Measurements from ENCODE around the gene GRIA1. TPM values are rescaled to one million over a fixed set of nuclear protein-coding genes. Genes with fewer than 3 reads are reported as not detected.

Gene GRIA1
- total RNA-seq, 1 experiment from 2014 or later, result not detected

- in situ Hi-C loops (cut with HindIII; ENCODE audit: low pct_unique_long_range_greater_than_20kb, low sequenced_read_pairs), result no loop called here
- no peaks in the 10 kb centered on the region for H3K4me1 ChIP-seq (ENCODE audit: control insufficient read depth, insufficient read depth, low read length)
- CTCF ChIA-PET, result no interaction called here
These were observed 307.0 kb downstream of the GRIA1 start for GRCh38 chr5:153797484-153797883.

GRCh38 chr5:153798830-153799229 lies 308.4 kb downstream of the GRIA1 start:
- CTCF ChIA-PET, result no interaction called here
- H3K9me3 ChIP-seq (ENCODE audit: control insufficient read depth, insufficient read depth, low read depth, low read length), result no peaks in the 10 kb centered on the region
- POLR2A ChIA-PET, result no interaction called here
- no peak for DNase-seq (ENCODE audit: low read depth, low spot score)
- intact Hi-C loops (cut with micrococcal nuclease; ENCODE audit: unreplicated experiment), result no loop called here
- H3K4me1 ChIP-seq (ENCODE audit: control insufficient read depth, insufficient read depth, low read length), result no peaks in the 10 kb centered on the region
- TF ChIP-seq POLR2AphosphoS5 (IDR thresholded peaks at IDR 0.05; ENCODE audit: low read depth, low read length), result no peak
- TF ChIP-seq, protein P1, sequence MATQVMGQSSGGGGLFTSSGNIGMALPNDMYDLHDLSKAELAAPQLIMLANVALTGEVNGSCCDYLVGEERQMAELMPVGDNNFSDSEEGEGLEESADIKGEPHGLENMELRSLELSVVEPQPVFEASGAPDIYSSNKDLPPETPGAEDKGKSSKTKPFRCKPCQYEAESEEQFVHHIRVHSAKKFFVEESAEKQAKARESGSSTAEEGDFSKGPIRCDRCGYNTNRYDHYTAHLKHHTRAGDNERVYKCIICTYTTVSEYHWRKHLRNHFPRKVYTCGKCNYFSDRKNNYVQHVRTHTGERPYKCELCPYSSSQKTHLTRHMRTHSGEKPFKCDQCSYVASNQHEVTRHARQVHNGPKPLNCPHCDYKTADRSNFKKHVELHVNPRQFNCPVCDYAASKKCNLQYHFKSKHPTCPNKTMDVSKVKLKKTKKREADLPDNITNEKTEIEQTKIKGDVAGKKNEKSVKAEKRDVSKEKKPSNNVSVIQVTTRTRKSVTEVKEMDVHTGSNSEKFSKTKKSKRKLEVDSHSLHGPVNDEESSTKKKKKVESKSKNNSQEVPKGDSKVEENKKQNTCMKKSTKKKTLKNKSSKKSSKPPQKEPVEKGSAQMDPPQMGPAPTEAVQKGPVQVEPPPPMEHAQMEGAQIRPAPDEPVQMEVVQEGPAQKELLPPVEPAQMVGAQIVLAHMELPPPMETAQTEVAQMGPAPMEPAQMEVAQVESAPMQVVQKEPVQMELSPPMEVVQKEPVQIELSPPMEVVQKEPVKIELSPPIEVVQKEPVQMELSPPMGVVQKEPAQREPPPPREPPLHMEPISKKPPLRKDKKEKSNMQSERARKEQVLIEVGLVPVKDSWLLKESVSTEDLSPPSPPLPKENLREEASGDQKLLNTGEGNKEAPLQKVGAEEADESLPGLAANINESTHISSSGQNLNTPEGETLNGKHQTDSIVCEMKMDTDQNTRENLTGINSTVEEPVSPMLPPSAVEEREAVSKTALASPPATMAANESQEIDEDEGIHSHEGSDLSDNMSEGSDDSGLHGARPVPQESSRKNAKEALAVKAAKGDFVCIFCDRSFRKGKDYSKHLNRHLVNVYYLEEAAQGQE (IDR thresholded peaks at IDR 0.05; ENCODE audit: insufficient read depth in 1 of 2, low read depth in 2 of 2, low read length in 1 of 2), result no peak
- TF ChIP-seq SIN3A (IDR thresholded peaks at IDR 0.05; ENCODE audit: borderline replicate concordance, insufficient read depth, low read depth, low read length), result no peak
- no peak for TF ChIP-seq TCF7L2 (IDR thresholded peaks at IDR 0.05; ENCODE audit: low read depth, low read length)
- TF ChIP-seq, protein P2, sequence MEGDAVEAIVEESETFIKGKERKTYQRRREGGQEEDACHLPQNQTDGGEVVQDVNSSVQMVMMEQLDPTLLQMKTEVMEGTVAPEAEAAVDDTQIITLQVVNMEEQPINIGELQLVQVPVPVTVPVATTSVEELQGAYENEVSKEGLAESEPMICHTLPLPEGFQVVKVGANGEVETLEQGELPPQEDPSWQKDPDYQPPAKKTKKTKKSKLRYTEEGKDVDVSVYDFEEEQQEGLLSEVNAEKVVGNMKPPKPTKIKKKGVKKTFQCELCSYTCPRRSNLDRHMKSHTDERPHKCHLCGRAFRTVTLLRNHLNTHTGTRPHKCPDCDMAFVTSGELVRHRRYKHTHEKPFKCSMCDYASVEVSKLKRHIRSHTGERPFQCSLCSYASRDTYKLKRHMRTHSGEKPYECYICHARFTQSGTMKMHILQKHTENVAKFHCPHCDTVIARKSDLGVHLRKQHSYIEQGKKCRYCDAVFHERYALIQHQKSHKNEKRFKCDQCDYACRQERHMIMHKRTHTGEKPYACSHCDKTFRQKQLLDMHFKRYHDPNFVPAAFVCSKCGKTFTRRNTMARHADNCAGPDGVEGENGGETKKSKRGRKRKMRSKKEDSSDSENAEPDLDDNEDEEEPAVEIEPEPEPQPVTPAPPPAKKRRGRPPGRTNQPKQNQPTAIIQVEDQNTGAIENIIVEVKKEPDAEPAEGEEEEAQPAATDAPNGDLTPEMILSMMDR (IDR thresholded peaks at IDR 0.05), result no peak
- no peak overlapping the region for H3K27ac ChIP-seq (ENCODE audit: low read length)
- BruUV-seq (replicated peaks), result no TSS peak
- no peak for ATAC-seq
- H3K27me3 ChIP-seq (ENCODE audit: control insufficient read depth, insufficient read depth, low read length), result no peaks in the 10 kb centered on the region
- H3K36me3 ChIP-seq (ENCODE audit: control insufficient read depth, insufficient read depth, low read length), result no peaks in the 10 kb centered on the region
- H3K4me3 ChIP-seq (ENCODE audit: low read depth in 2 of 2, low read length in 2 of 2), result no peak overlapping the region
- in situ Hi-C loops (cut with HindIII; ENCODE audit: low pct_unique_long_range_greater_than_20kb, low sequenced_read_pairs), result no loop called here

More at GRCh38 chr5:153797484-153797883, 307.0 kb downstream of the GRIA1 start:
- Histone ChIP-seq H3K27me3 (ENCODE audit: control insufficient read depth, insufficient read depth, low read length) (no peaks in the 10 kb centered on the region), H3K36me3 (ENCODE audit: control insufficient read depth, insufficient read depth, low read length) (no peaks in the 10 kb centered on the region), H3K4me3 (ENCODE audit: low read depth in 2 of 2, low read length in 2 of 2) (no peak overlapping the region), H3K27ac (ENCODE audit: low read length) (no peak overlapping the region), H3K9me3 (ENCODE audit: control insufficient read depth, insufficient read depth, low read depth, low read length) (no peaks in the 10 kb centered on the region)
- ATAC-seq, result no peak
- POLR2A ChIA-PET, result interaction anchor here (0.9 kb wide), 1 partner anchor 954 kb away, joined by 3 read pairs; no protein-coding TSS in a partner anchor
- intact Hi-C loops (cut with micrococcal nuclease; ENCODE audit: unreplicated experiment), result no loop called here
- TF ChIP-seq, protein P1 (IDR thresholded peaks at IDR 0.05; ENCODE audit: insufficient read depth in 1 of 2, low read depth in 2 of 2, low read length in 1 of 2), result no peak
- no peak for DNase-seq (ENCODE audit: low read depth, low spot score)
- no TSS peak for BruUV-seq (replicated peaks)
